K562 (cell line): ENCODE results near the gene ANXA8. TPM values are rescaled to one million over a fixed set of nuclear protein-coding genes. Genes with fewer than 3 reads are reported as not detected.

Experiments
- ATAC-seq: fragments of 200-7000 bp; cut with Tn5 transposase; 3 replicates; pipeline ENCODE4 v1.9.1; 2020; ENCODE audit warnings: moderate library complexity
- BruUV-seq: library from RNA; stranded (reverse); fragments of 400-500 nt; replicated peaks from 2 replicates; lab custom pipeline; 2021; lab: Mats Ljungman, UMichigan
- CTCF ChIA-PET: fragments of 300-600 bp; formaldehyde crosslinking; extraction: SDS; loops from one replicate; lab custom pipeline; 2021; ENCODE audit warnings: low intra/inter-chr PET ratio; lab: Yijun Ruan, JAX
- POLR2A ChIA-PET: fragments of 300-600, 350-650 bp; sonication (Branson Sonifier 250); formaldehyde crosslinking; extraction: SDS; loops from one replicate; lab custom pipeline; 2021; ENCODE audit warnings: antibody characterized with exemption, inconsistent platforms; lab: Yijun Ruan, JAX
- DNase-seq, 4 experiments: peaks; one replicate each; pipeline versions ENCODE4 v3.0.0 to v3.0.0-alpha.2; 2011 to 2018; ENCODE audit warnings: low spot score in 3 of 4, mixed read lengths in 3 of 4; ENCODE audit errors: extremely low read depth in 1 of 4
- FAIRE-seq: peaks from 2 replicates; lab custom pipeline; 2011; peaks lifted over from hg19 to GRCh38; lab: Jason Lieb, UNC
- H2AFZ ChIP-seq: 2 replicates; pipeline ENCODE4 v1.6.0; 2011; ENCODE audit warnings: low read depth, low read length, control low read depth, inconsistent platforms
- H3K27ac ChIP-seq: fragments of 200-600 bp; 3 replicates; pipeline ENCODE4 v1.8.0; 2011; ENCODE audit warnings: low read depth, mild to moderate bottlenecking, control low read depth, inconsistent platforms, low read length, moderate library complexity, mixed read lengths; ENCODE audit errors: extremely low read depth
- H3K27me3 ChIP-seq, 2 experiments: fragments of 300-600 bp in 1 of 2; 2 replicates in 1 of 2; 3 replicates in 1 of 2; pipeline versions ENCODE4 v1.6.0 to v1.8.0; 2011; ENCODE audit warnings: inconsistent platforms in 2 of 2, low read length in 2 of 2, mild to moderate bottlenecking in 1 of 2, mixed read lengths in 1 of 2, moderate library complexity in 1 of 2; ENCODE audit not compliant: control insufficient read depth in 2 of 2, insufficient read depth in 2 of 2
- H3K36me3 ChIP-seq: fragments of 300-600 bp; 3 replicates; pipeline ENCODE4 v1.8.0; 2011; ENCODE audit warnings: mild to moderate bottlenecking, low read length, inconsistent platforms; ENCODE audit not compliant: control insufficient read depth, insufficient read depth
- H3K4me1 ChIP-seq, 2 experiments: fragments of 200-600 bp in 1 of 2; replicated peaks in 1 of 2; 2 replicates in 1 of 2; 3 replicates in 1 of 2; pipeline versions ENCODE4 v1.5.1 to v1.8.0; 2011; ENCODE audit warnings: inconsistent platforms in 2 of 2, low read length in 2 of 2, mild to moderate bottlenecking in 1 of 2, mixed read lengths in 1 of 2, moderate library complexity in 1 of 2; ENCODE audit not compliant: control insufficient read depth in 2 of 2, insufficient read depth in 2 of 2
- H3K4me2 ChIP-seq: 2 replicates; pipeline ENCODE4 v1.6.1; 2011; ENCODE audit warnings: low read length, control low read depth, inconsistent platforms, mixed read lengths; ENCODE audit not compliant: insufficient read depth
- H3K4me3 ChIP-seq: fragments of 200-600 bp; sonication (generic), shearing (Covaris generic); 2 replicates; pipeline ENCODE4 v1.5.1; 2016; ENCODE audit warnings: control low read depth, inconsistent platforms
- H3K79me2 ChIP-seq: fragments of 200-600 bp; 3 replicates; pipeline ENCODE4 v1.8.0; 2011; ENCODE audit warnings: low read length, inconsistent platforms; ENCODE audit not compliant: control insufficient read depth, insufficient read depth
- H3K9ac ChIP-seq, 2 experiments: 2 replicates each; pipeline versions ENCODE4 v1.6.0 to v1.6.1; 2011; ENCODE audit warnings: low read depth in 2 of 2, low read length in 2 of 2, control low read depth in 1 of 2, inconsistent platforms in 1 of 2, mild to moderate bottlenecking in 1 of 2, mixed read lengths in 1 of 2; ENCODE audit not compliant: insufficient read depth in 1 of 2
- H3K9me1 ChIP-seq: one replicate; pipeline ENCODE4 v1.6.0; 2011; ENCODE audit warnings: inconsistent platforms, mild to moderate bottlenecking, low read length, moderate library complexity; ENCODE audit not compliant: control insufficient read depth, insufficient read depth
- H3K9me3 ChIP-seq: replicated peaks from 2 replicates; pipeline ENCODE4 v1.5.1; 2011; ENCODE audit warnings: low read depth, low read length, inconsistent platforms; ENCODE audit not compliant: control insufficient read depth, insufficient read depth
- H4K20me1 ChIP-seq: replicated peaks from 2 replicates; pipeline ENCODE4 v1.6.1; 2011; ENCODE audit warnings: low read length, inconsistent platforms, mixed read lengths; ENCODE audit not compliant: control insufficient read depth, insufficient read depth
- ARID2 ChIP-seq: fragments of 450-650 bp; IDR thresholded peaks from 2 replicates; pipeline ENCODE4 v1.6.1; 2017; ENCODE audit warnings: antibody characterized with exemption, mild to moderate bottlenecking
- CHD2 ChIP-seq: IDR thresholded peaks from 2 replicates; pipeline ENCODE4 v1.6.1; 2011; ENCODE audit warnings: low read depth, low read length
- E2F3 ChIP-seq: fragments of 250-450 bp; sonication (Bioruptor Pico); IDR thresholded peaks from 2 replicates; pipeline ENCODE4 v1.4.0; 2020; ENCODE audit warnings: mild to moderate bottlenecking
- ETV6 ChIP-seq, 3 experiments: fragments of 150-350 bp in 1 of 3; sonication (generic) in 1 of 3; formaldehyde crosslinking in 1 of 3; IDR thresholded peaks; 2 replicates each; pipeline versions ENCODE4 v1.6.1 to v1.8.0; 2014 to 2022; ENCODE audit warnings: borderline replicate concordance in 2 of 3, low read depth in 2 of 3, antibody characterized with exemption in 1 of 3, low read length in 1 of 3, mild to moderate bottlenecking in 1 of 3, missing genetic modification reagents in 1 of 3
- FOS ChIP-seq: IDR thresholded peaks from 3 replicates; pipeline ENCODE4 v1.6.1; 2011; ENCODE audit not compliant: insufficient read length; ENCODE audit errors: extremely low read depth
- ILF3 ChIP-seq: fragments of 450-650 bp; IDR thresholded peaks from 2 replicates; pipeline ENCODE4 v1.6.1; 2018; ENCODE audit warnings: antibody characterized with exemption, mild to moderate bottlenecking, moderate library complexity, borderline replicate concordance
- PRDM10 ChIP-seq: fragments of 450-650 bp; IDR thresholded peaks from 2 replicates; pipeline ENCODE4 v1.6.1; 2018; ENCODE audit not compliant: partially characterized antibody
- ZNF24 ChIP-seq: fragments of 450-650 bp; IDR thresholded peaks from 2 replicates; pipeline ENCODE4 v1.6.1; 2016
- WGBS: fragments of 100-300 bp; shearing (Covaris generic); methylation state at CpG from one replicate; pipeline ENCODE4 v1.1.6; 2016; ENCODE audit warnings: low coverage, mixed read lengths; ENCODE audit not compliant: insufficient coverage; ENCODE audit errors: missing lambda C conversion rate; 5-methylcytosine and 5-hydroxymethylcytosine counted together
- in situ Hi-C: fragments of 300-500 bp; cut with MboI; formaldehyde crosslinking; loops from 4 replicates; pipeline ENCODE4 v1.15.0; 2018; ENCODE audit warnings: inconsistent platforms, mixed read lengths
- intact Hi-C: fragments of 100-400 bp; cut with micrococcal nuclease; formaldehyde crosslinking; loops from 2 replicates; pipeline ENCODE4 v1.14.2; 2022
- polyA plus RNA-seq, 8 experiments: library from polyadenylated mRNA; depleted of rRNA in 4 of 8; stranded (reverse) in 5 of 8; unstranded in 3 of 8; fragments of >200 nt; fragmentation: Nextera tagmentation in 2 of 8; fragmentation: Illumina TruSeq in 1 of 8; extraction: Ambion mirVana in 2 of 8; extraction: Trizol in 1 of 8; gene quantifications; 2 replicates each; pipeline versions ENCODE4 v1.2.1 to v1.2.3, GENCODE V29; 2011 to 2014; ENCODE audit warnings: inconsistent platforms in 1 of 8, missing spikeins in 1 of 8
- total RNA-seq, 7 experiments: library from RNA; depleted of rRNA in 6 of 7; stranded (reverse); fragments of >200 nt in 6 of 7; fragmentation: Illumina TruSeq in 2 of 7; extraction: Trizol in 2 of 7; gene quantifications; 2 replicates each; pipeline versions ENCODE4 v1.2.1 to v1.2.3, GENCODE V29; 2011 to 2021; ENCODE audit warnings: low replicate concordance in 1 of 7

ANXA8 gene
- total and polyA plus RNA-seq, 9 of the 15 experiments (the other 6 are each of a cell fraction or from before 2014, with no cell fraction given) = not detected

DNA sequence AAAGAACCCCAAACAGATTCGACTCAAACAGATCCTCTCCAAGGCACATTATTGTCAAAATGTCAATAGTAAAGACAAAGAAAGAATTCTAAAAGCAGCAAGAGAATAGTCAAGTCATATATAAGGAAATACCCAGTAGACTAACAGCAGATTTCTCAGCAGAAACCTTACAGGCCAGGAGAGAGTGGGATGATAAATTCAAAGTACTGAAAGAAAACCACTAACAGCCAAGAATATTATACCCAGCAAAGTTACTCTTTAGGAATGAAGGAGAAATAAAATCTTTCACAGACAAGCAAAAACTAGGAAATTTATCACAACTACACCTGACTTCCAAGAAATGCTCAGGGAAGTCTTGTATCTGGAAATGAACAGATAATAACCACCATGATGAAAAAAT, 38.2 kb downstream of the ANXA8 start:
- Histone ChIP-seq H3K4me2 (no peak overlapping the region), H3K4me1 (no peaks in the 10 kb centered on the region), H3K9me1 (no peaks in the 10 kb centered on the region), H2AFZ (no peak overlapping the region), H3K36me3 (no peaks in the 10 kb centered on the region), H3K9ac (no peak overlapping the region), H3K27me3 (peaks cover 0 to 10% of the 10 kb centered on the region in 2 experiments; a peak in 4 of 5 replicates), H3K4me3 (no peak overlapping the region), H4K20me1 (no peaks in the 10 kb centered on the region; the same call in 1 of the 2 replicates), H3K27ac (no peak overlapping the region), H3K79me2 (no peaks in the 10 kb centered on the region), H3K9me3 (no peaks in the 10 kb centered on the region)
- ChIA-PET POLR2A (no interaction called here), CTCF (no interaction called here)
- no TSS peak for BruUV-seq
- no peak for ATAC-seq
- WGBS = 5% methylated on average over 1 of the region's 1 CpG
- intact Hi-C loops = no loop called here
- no peak for TF ChIP-seq ILF3
- TF ChIP-seq ARID2 = no peak
- TF ChIP-seq ETV6 (IDR thresholded peaks at IDR 0.05; ENCODE audit: borderline replicate concordance in 1 of 2, low read depth in 2 of 2, low read length in 1 of 2) = no peak
- no peak for TF ChIP-seq ETV6 (CRISPR knock-in tag; IDR thresholded peaks at IDR 0.05; ENCODE audit: borderline replicate concordance)
- TF ChIP-seq CHD2 = no peak
- no peak for TF ChIP-seq FOS
- TF ChIP-seq ZNF24 = no peak
- TF ChIP-seq E2F3 (CRISPR knock-in tag) = no peak
- no peak for TF ChIP-seq PRDM10
- no peak for DNase-seq
- FAIRE-seq = no peak
- in situ Hi-C loops = loop anchor here (25.0 kb wide), 1 partner anchor 117 kb away; no protein-coding TSS in a partner anchor
